Measurements from ENCODE around the gene SMYD3.

Gene SMYD3

GRCh38 chr1:246160374-246160773 is 346.7 kb downstream of the SMYD3 start:
- Histone ChIP-seq H3K36me3 (ENCODE audit: control insufficient read depth in 1 of 2, insufficient read depth in 2 of 2, low read depth in 1 of 2, low read length in 2 of 2) (no peaks in the 10 kb centered on the region), H3K9ac (ENCODE audit: low read length) (no peak overlapping the region), H2BK15ac (ENCODE audit: low read depth, poor library complexity, severe bottlenecking) (no peak overlapping the region), H3K4me1 (ENCODE audit: control insufficient read depth, insufficient read depth, low read depth, low read length) (peaks cover 1% of the 10 kb centered on the region), H3K27ac (ENCODE audit: low read length, poor library complexity, severe bottlenecking) (no peak overlapping the region), H3K4ac (ENCODE audit: low read depth in 1 of 2, low read length in 2 of 2) (no peak overlapping the region), H2AFZ (ENCODE audit: low read depth, low read length) (no peak overlapping the region), H3K14ac (ENCODE audit: low read length in 2 of 2) (no peak overlapping the region), H4K8ac (ENCODE audit: low read length) (no peak overlapping the region), H4K91ac (ENCODE audit: low read length) (no peak overlapping the region), H3K9me3 (ENCODE audit: control insufficient read depth, low read length) (no peaks in the 10 kb centered on the region), H2AK5ac (ENCODE audit: low read length, severe bottlenecking) (no peak overlapping the region), H3K4me3 (ENCODE audit: insufficient read depth in 1 of 2, low read depth in 1 of 2, low read length in 2 of 2) (no peak overlapping the region), H3K4me2 (ENCODE audit: low read length, poor library complexity, severe bottlenecking) (no peak overlapping the region), H2BK120ac (ENCODE audit: low read depth, low read length) (no peak overlapping the region), H3K23ac (ENCODE audit: low read length in 2 of 2) (no peak overlapping the region), H3K27me3 (ENCODE audit: control insufficient read depth in 1 of 2, insufficient read depth in 1 of 2, low read length in 2 of 2) (no peaks in the 10 kb centered on the region), H3K79me1 (replicated peaks; ENCODE audit: low read length, poor library complexity, severe bottlenecking) (no peaks in the 10 kb centered on the region), H2BK5ac (ENCODE audit: low read depth, low read length, poor library complexity, severe bottlenecking) (no peak overlapping the region), H3K18ac (ENCODE audit: low read depth in 1 of 2, low read length in 2 of 2) (no peak overlapping the region), H2BK12ac (ENCODE audit: low read length in 2 of 2) (no peak overlapping the region)
- 88% methylated on average over 3 of the region's 4 CpGs for WGBS
- no peak for DNase-seq

DNA sequence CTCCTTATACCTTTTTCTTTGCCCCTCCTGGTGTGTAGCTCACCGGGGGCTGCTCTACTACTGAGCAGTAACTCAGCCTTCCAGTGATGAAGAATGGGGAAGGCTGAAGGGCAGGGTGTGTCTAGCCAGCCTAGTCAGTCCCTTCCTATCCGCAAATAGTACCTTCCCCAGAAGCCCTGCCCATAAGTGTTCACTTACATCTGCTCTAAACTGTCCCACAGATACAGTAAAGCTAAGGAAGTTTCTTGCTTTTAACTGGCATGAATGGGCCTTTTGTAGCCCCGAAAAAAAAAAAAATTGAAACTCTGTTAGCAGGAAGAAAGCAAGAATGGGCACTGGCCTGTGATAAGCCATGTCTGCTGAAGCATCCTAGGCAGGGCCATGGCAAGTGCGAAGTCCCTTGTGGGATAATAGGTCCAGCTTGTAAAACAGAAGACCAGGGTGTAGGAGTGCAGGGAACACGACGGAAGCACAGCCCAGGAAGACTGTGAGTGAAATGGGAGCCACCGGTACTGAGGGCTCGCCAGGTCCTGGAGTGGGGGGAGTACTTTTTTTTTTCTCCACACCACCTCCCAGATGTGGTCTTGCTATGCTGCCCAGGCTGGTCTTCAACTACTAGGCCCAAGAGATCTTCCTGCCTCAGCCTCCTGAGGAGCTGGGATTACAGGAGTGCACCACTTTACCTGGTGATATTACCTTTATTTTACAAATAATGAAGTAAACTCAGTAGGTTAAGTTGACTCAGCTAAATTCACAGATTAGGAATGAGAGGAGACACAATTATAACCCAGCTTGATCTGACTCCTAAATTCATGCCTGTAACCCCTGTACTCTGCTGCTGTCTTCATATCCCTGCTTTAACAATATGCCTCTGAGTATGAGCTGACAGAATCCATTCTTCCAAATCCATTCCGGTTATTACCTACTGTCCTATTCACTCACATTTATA is 347.5 kb downstream of the SMYD3 start:
- H3K23ac ChIP-seq (ENCODE audit: low read length in 2 of 2) = no peak overlapping the region
- no peaks in the 10 kb centered on the region for H3K79me1 ChIP-seq (replicated peaks; ENCODE audit: low read length, poor library complexity, severe bottlenecking)
- H3K9ac ChIP-seq (ENCODE audit: low read length) = no peak overlapping the region
- DNase-seq = no peak
- H3K4me1 ChIP-seq (ENCODE audit: control insufficient read depth, insufficient read depth, low read depth, low read length) = peaks cover 1% of the 10 kb centered on the region
- H2BK12ac ChIP-seq (ENCODE audit: low read length in 2 of 2) = no peak overlapping the region
- H2BK15ac ChIP-seq (ENCODE audit: low read depth, poor library complexity, severe bottlenecking) = no peak overlapping the region
- no peaks in the 10 kb centered on the region for H3K27me3 ChIP-seq (ENCODE audit: control insufficient read depth in 1 of 2, insufficient read depth in 1 of 2, low read length in 2 of 2)
- H2AFZ ChIP-seq (ENCODE audit: low read depth, low read length) = no peak overlapping the region
- no peak overlapping the region for H3K27ac ChIP-seq (ENCODE audit: low read length, poor library complexity, severe bottlenecking)
- no peak overlapping the region for H2BK5ac ChIP-seq (ENCODE audit: low read depth, low read length, poor library complexity, severe bottlenecking)
- no peak overlapping the region for H3K14ac ChIP-seq (ENCODE audit: low read length in 2 of 2)
- no peak overlapping the region for H3K4me2 ChIP-seq (ENCODE audit: low read length, poor library complexity, severe bottlenecking)
- H2AK5ac ChIP-seq (ENCODE audit: low read length, severe bottlenecking) = no peak overlapping the region
- H4K8ac ChIP-seq (ENCODE audit: low read length) = no peak overlapping the region
- no peak overlapping the region for H2BK120ac ChIP-seq (ENCODE audit: low read depth, low read length)
- WGBS = 94% methylated on average over 4 of the region's 9 CpGs
- H3K36me3 ChIP-seq (ENCODE audit: control insufficient read depth in 1 of 2, insufficient read depth in 2 of 2, low read depth in 1 of 2, low read length in 2 of 2) = no peaks in the 10 kb centered on the region
- H3K18ac ChIP-seq (ENCODE audit: low read depth in 1 of 2, low read length in 2 of 2) = no peak overlapping the region
- no peak overlapping the region for H3K4me3 ChIP-seq (ENCODE audit: insufficient read depth in 1 of 2, low read depth in 1 of 2, low read length in 2 of 2)
- no peak overlapping the region for H3K4ac ChIP-seq (ENCODE audit: low read depth in 1 of 2, low read length in 2 of 2)
- no peak overlapping the region for H4K91ac ChIP-seq (ENCODE audit: low read length)
- no peaks in the 10 kb centered on the region for H3K9me3 ChIP-seq (ENCODE audit: control insufficient read depth, low read length)

GRCh38 chr1:246158131-246158530 is 348.9 kb downstream of the SMYD3 start:
- Histone ChIP-seq H3K4me2 (ENCODE audit: low read length, poor library complexity, severe bottlenecking) (no peak overlapping the region), H2BK5ac (ENCODE audit: low read depth, low read length, poor library complexity, severe bottlenecking) (no peak overlapping the region)
- WGBS = no CpG with 5 or more reads among the region's 2 CpGs

DNA sequence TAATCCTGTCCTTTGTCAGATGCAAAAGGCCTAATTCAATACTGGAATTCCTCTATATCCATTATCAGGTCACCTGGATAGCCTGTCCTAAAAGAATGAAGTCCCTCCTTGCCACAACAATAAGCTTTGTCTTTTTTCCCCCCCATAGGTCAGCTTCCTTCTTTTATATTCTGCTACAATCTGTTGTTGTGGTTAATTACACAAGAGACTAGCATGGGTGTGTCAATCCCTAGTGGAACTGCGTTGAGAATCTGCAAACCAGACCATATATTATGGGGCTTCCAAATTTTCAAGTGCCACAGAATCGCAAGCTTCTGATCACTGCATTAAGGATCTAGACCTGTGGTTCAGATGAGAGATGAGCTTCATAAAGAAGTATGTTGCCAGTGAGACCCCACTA is 349.6 kb downstream of the SMYD3 start:
- Histone ChIP-seq H2AK5ac (ENCODE audit: low read length, severe bottlenecking) (no peak overlapping the region), H3K23ac (ENCODE audit: low read length in 2 of 2) (no peak overlapping the region), H3K4me1 (ENCODE audit: control insufficient read depth, insufficient read depth, low read depth, low read length) (peaks cover 1% of the 10 kb centered on the region), H3K36me3 (ENCODE audit: control insufficient read depth in 1 of 2, insufficient read depth in 2 of 2, low read depth in 1 of 2, low read length in 2 of 2) (no peaks in the 10 kb centered on the region), H3K9ac (ENCODE audit: low read length) (no peak overlapping the region), H3K4me2 (ENCODE audit: low read length, poor library complexity, severe bottlenecking) (no peak overlapping the region), H2BK120ac (ENCODE audit: low read depth, low read length) (no peak overlapping the region), H3K4ac (ENCODE audit: low read depth in 1 of 2, low read length in 2 of 2) (no peak overlapping the region), H3K27ac (ENCODE audit: low read length, poor library complexity, severe bottlenecking) (no peak overlapping the region), H4K8ac (ENCODE audit: low read length) (no peak overlapping the region), H2BK12ac (ENCODE audit: low read length in 2 of 2) (no peak overlapping the region), H3K9me3 (ENCODE audit: control insufficient read depth, low read length) (no peaks in the 10 kb centered on the region), H3K4me3 (ENCODE audit: insufficient read depth in 1 of 2, low read depth in 1 of 2, low read length in 2 of 2) (no peak overlapping the region), H3K27me3 (ENCODE audit: control insufficient read depth in 1 of 2, insufficient read depth in 1 of 2, low read length in 2 of 2) (no peaks in the 10 kb centered on the region), H4K91ac (ENCODE audit: low read length) (no peak overlapping the region), H2AFZ (ENCODE audit: low read depth, low read length) (no peak overlapping the region), H3K79me1 (replicated peaks; ENCODE audit: low read length, poor library complexity, severe bottlenecking) (no peaks in the 10 kb centered on the region), H2BK15ac (ENCODE audit: low read depth, poor library complexity, severe bottlenecking) (no peak overlapping the region), H3K18ac (ENCODE audit: low read depth in 1 of 2, low read length in 2 of 2) (no peak overlapping the region), H2BK5ac (ENCODE audit: low read depth, low read length, poor library complexity, severe bottlenecking) (no peak overlapping the region), H3K14ac (ENCODE audit: low read length in 2 of 2) (no peak overlapping the region)
- 94% methylated on average over 2 of the region's 2 CpGs for WGBS
- no peak for DNase-seq

More at GRCh38 chr1:246158131-246158530, 348.9 kb downstream of the SMYD3 start:
- peaks cover 1% of the 10 kb centered on the region for H3K4me1 ChIP-seq (ENCODE audit: control insufficient read depth, insufficient read depth, low read depth, low read length)
- no peak overlapping the region for H3K4me3 ChIP-seq (ENCODE audit: insufficient read depth in 1 of 2, low read depth in 1 of 2, low read length in 2 of 2)
- no peak overlapping the region for H3K27ac ChIP-seq (ENCODE audit: low read length, poor library complexity, severe bottlenecking)
- H3K4ac ChIP-seq (ENCODE audit: low read depth in 1 of 2, low read length in 2 of 2) = no peak overlapping the region
- H2BK15ac ChIP-seq (ENCODE audit: low read depth, poor library complexity, severe bottlenecking) = no peak overlapping the region
- H3K9ac ChIP-seq (ENCODE audit: low read length) = no peak overlapping the region
- no peaks in the 10 kb centered on the region for H3K79me1 ChIP-seq (replicated peaks; ENCODE audit: low read length, poor library complexity, severe bottlenecking)
- DNase-seq = no peak
- H2AK5ac ChIP-seq (ENCODE audit: low read length, severe bottlenecking) = no peak overlapping the region
- H2AFZ ChIP-seq (ENCODE audit: low read depth, low read length) = no peak overlapping the region
- no peak overlapping the region for H3K18ac ChIP-seq (ENCODE audit: low read depth in 1 of 2, low read length in 2 of 2)
- H4K91ac ChIP-seq (ENCODE audit: low read length) = no peak overlapping the region
- no peak overlapping the region for H3K14ac ChIP-seq (ENCODE audit: low read length in 2 of 2)
- H2BK12ac ChIP-seq (ENCODE audit: low read length in 2 of 2) = no peak overlapping the region
- no peak overlapping the region for H3K23ac ChIP-seq (ENCODE audit: low read length in 2 of 2)
- no peak overlapping the region for H4K8ac ChIP-seq (ENCODE audit: low read length)
- no peaks in the 10 kb centered on the region for H3K36me3 ChIP-seq (ENCODE audit: control insufficient read depth in 1 of 2, insufficient read depth in 2 of 2, low read depth in 1 of 2, low read length in 2 of 2)
- no peaks in the 10 kb centered on the region for H3K9me3 ChIP-seq (ENCODE audit: control insufficient read depth, low read length)
- no peak overlapping the region for H2BK120ac ChIP-seq (ENCODE audit: low read depth, low read length)
- no peaks in the 10 kb centered on the region for H3K27me3 ChIP-seq (ENCODE audit: control insufficient read depth in 1 of 2, insufficient read depth in 1 of 2, low read length in 2 of 2)
